ENCODE measurements around the gene GNAI2. TPM values are rescaled to one million over a fixed set of nuclear protein-coding genes. Genes with fewer than 3 reads are reported as not detected.
A peak's percentile ranks its signal among the peaks of the same experiment; 100 is the strongest.
"Not testable (repeated sequence)": the region's sequence is repeated elsewhere in the genome, so short reads cannot be mapped to it uniquely, and the experiment has no call there.

Gene GNAI2
- total RNA-seq, 1 experiment from 2014 or later = 185 TPM

- TF ChIP-seq E2F1 (CRISPR knock-in tag; IDR thresholded peaks at IDR 0.05) (no peak), ZNF263 (CRISPR knock-in tag; IDR thresholded peaks at IDR 0.05; ENCODE audit: low read depth) (no peak), FOXP1 (CRISPR knock-in tag; IDR thresholded peaks at IDR 0.05; ENCODE audit: borderline replicate concordance) (no peak), CREB1 (CRISPR knock-in tag; IDR thresholded peaks at IDR 0.05) (no peak), IRF1 (CRISPR knock-in tag; IDR thresholded peaks at IDR 0.05) (no peak)
- TF ChIP-seq, protein P1, sequence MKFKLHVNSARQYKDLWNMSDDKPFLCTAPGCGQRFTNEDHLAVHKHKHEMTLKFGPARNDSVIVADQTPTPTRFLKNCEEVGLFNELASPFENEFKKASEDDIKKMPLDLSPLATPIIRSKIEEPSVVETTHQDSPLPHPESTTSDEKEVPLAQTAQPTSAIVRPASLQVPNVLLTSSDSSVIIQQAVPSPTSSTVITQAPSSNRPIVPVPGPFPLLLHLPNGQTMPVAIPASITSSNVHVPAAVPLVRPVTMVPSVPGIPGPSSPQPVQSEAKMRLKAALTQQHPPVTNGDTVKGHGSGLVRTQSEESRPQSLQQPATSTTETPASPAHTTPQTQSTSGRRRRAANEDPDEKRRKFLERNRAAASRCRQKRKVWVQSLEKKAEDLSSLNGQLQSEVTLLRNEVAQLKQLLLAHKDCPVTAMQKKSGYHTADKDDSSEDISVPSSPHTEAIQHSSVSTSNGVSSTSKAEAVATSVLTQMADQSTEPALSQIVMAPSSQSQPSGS (CRISPR knock-in tag; IDR thresholded peaks at IDR 0.05; ENCODE audit: borderline replicate concordance, low read depth) = no peak
- TF ChIP-seq, protein P2, sequence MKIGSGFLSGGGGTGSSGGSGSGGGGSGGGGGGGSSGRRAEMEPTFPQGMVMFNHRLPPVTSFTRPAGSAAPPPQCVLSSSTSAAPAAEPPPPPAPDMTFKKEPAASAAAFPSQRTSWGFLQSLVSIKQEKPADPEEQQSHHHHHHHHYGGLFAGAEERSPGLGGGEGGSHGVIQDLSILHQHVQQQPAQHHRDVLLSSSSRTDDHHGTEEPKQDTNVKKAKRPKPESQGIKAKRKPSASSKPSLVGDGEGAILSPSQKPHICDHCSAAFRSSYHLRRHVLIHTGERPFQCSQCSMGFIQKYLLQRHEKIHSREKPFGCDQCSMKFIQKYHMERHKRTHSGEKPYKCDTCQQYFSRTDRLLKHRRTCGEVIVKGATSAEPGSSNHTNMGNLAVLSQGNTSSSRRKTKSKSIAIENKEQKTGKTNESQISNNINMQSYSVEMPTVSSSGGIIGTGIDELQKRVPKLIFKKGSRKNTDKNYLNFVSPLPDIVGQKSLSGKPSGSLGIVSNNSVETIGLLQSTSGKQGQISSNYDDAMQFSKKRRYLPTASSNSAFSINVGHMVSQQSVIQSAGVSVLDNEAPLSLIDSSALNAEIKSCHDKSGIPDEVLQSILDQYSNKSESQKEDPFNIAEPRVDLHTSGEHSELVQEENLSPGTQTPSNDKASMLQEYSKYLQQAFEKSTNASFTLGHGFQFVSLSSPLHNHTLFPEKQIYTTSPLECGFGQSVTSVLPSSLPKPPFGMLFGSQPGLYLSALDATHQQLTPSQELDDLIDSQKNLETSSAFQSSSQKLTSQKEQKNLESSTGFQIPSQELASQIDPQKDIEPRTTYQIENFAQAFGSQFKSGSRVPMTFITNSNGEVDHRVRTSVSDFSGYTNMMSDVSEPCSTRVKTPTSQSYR (CRISPR knock-in tag; IDR thresholded peaks at IDR 0.05) = no peak
These were observed 34.0 kb downstream of the GNAI2 start (continued) for GRCh38 chr3:50269977-50270413.

GRCh38 chr3:50270422-50271224 lies 34.6 kb downstream of the GNAI2 start:
- Mint-ChIP-seq H3K27me3 (ENCODE audit: low read depth) (peaks cover 28% of the 10 kb centered on the region), H3K9me3 (no peaks in the 10 kb centered on the region), H3K36me3 (no peaks in the 10 kb centered on the region), H3K27ac (no peak overlapping the region), H3K4me1 (peaks cover 52% of the 10 kb centered on the region), H3K4me3 (no peak overlapping the region)
- POLR2A ChIA-PET = interaction anchor here (0.9 kb wide), 1 partner anchor 10 kb away, joined by 3 read pairs; no protein-coding TSS in a partner anchor
- DNase-seq (ENCODE audit: low spot score) = no peak
- no peak for ATAC-seq
- CTCF ChIA-PET = interaction anchor here (1.9 to 12.5 kb wide), 4 partner anchors 11 to 77 kb away, joined by 8 to 145 read pairs (median 48); partner anchors contain the start of gene GNAT1
- TF ChIP-seq MXD4 (CRISPR knock-in tag; IDR thresholded peaks at IDR 0.05; ENCODE audit: borderline replicate concordance) (no peak), JAZF1 (CRISPR knock-in tag; IDR thresholded peaks at IDR 0.05) (no peak), PRRX2 (CRISPR knock-in tag; IDR thresholded peaks at IDR 0.05) (no peak), E2F1 (CRISPR knock-in tag; IDR thresholded peaks at IDR 0.05) (no peak), RELA (CRISPR knock-in tag; IDR thresholded peaks at IDR 0.05; ENCODE audit: borderline replicate concordance) (no peak), KAT7 (CRISPR knock-in tag; IDR thresholded peaks at IDR 0.05; ENCODE audit: borderline replicate concordance) (no peak), NFATC4 (CRISPR knock-in tag; IDR thresholded peaks at IDR 0.05) (no peak)

DNA sequence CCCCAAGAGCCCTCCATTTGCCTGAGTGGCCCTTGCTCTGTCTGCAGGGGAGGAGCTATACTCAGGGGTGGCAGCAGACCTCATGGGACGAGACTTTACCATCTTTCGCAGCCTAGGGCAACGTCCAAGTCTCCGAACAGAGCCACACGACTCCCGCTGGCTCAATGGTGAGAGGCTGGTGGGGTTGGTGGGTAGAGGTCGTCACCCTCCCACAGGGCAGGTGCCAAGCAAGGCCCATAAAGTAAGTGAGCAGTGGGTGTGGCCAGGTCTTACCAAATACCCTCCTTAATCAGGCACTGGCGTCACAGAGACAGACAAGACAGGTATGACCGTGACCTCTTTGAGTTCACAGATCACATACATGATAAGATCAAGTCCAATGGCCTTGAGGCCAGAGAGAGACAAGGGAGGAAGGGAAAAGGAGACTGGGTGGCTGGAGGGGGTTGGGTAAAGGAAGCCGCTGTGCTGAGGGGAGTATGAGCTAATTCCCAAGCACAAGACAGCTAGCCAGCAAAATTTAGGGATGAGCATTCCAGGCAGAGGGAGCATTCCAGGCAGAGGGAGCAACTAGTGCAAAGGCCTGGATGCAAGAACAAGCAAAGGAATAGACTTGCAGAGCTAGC lies 35.4 kb downstream of the GNAI2 start:
- DNase-seq (ENCODE audit: low spot score) (no peak), ATAC-seq (no peak)
- Mint-ChIP-seq H3K9me3 (no peaks in the 10 kb centered on the region), H3K4me3 (no peak overlapping the region), H3K4me1 (peaks cover 52% of the 10 kb centered on the region), H3K27me3 (ENCODE audit: low read depth) (peaks cover 36% of the 10 kb centered on the region), H3K36me3 (no peaks in the 10 kb centered on the region), H3K27ac (peak overlapping the region; percentile 8; the same call in 1 of the 2 replicates)
- no peak for TF ChIP-seq NR1H2 (CRISPR knock-in tag; IDR thresholded peaks at IDR 0.05)
- no peak for TF ChIP-seq KAT7 (CRISPR knock-in tag; IDR thresholded peaks at IDR 0.05; ENCODE audit: borderline replicate concordance)
- no peak for TF ChIP-seq SMAD3 (CRISPR knock-in tag; IDR thresholded peaks at IDR 0.05; ENCODE audit: borderline replicate concordance)
- no peak for TF ChIP-seq JUN (CRISPR knock-in tag; IDR thresholded peaks at IDR 0.05)
- no peak for TF ChIP-seq PRRX2 (CRISPR knock-in tag; IDR thresholded peaks at IDR 0.05)
- ChIA-PET POLR2A (interaction anchor here (0.9 to 1.0 kb wide), 2 partner anchors 11 kb away, joined by 3 read pairs; no protein-coding TSS in a partner anchor), CTCF (interaction anchor here (0.6 to 12.5 kb wide), 9 partner anchors 12 to 316 kb away, joined by 3 to 145 read pairs (median 5); partner anchors contain the start of gene GNAT1)

DNA sequence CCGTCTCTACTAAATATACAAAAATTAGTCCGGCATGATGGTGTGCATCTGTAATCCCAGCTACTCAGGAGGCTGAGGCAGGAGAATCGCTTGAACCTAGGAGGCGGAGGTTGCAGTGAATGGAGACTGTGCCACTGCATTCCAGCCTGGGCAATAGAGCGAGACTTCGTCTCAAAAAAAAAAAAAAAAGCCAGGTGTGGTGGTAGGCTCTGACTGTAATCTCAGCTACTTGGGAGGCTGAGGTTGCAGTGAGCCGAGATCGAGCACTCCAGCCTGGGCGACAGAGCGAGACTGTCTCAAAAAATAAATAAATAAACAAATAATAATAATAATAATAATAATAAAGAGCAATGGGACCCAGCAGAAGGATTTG lies 36.5 kb downstream of the GNAI2 start:
- H3K9me3 Mint-ChIP-seq; DNase-seq (ENCODE audit: low spot score); ATAC-seq; H3K4me3 Mint-ChIP-seq; H3K36me3 Mint-ChIP-seq; H3K27ac Mint-ChIP-seq; POLR2A ChIA-PET: not testable (repeated sequence)
- CTCF ChIA-PET = interaction anchor here (0.8 to 12.5 kb wide), 10 partner anchors 8 to 79 kb away, joined by 3 to 145 read pairs (median 5); partner anchors contain the start of gene GNAT1
- peaks cover 44% of the 10 kb centered on the region for H3K4me1 Mint-ChIP-seq
- H3K27me3 Mint-ChIP-seq (ENCODE audit: low read depth) = peaks cover 47% of the 10 kb centered on the region

All from WTC11 (cell line).